ENCODE data around the gene ASIC1.

- TF ChIP-seq CTCF (IDR thresholded peaks at IDR 0.05; ENCODE audit: insufficient read depth, low read depth, low read length) (no peak), EZH2 (IDR thresholded peaks at IDR 0.05; ENCODE audit: insufficient read depth, low read length) (no peak)
These were observed 48.6 kb downstream of the ASIC1 start for GRCh38 chr12:50105913-50106450.
